NCI-H82 treated with DMSO at 0.1 percent for 48 hours (cell line): ENCODE measurements around the gene SLC52A1.

Source experiments
- DNase-seq: peaks from one replicate; lab custom pipeline; 2025; ENCODE audit not compliant: unreplicated experiment; lab: John Stamatoyannopoulos, UW

The SLC52A1 gene

DNA sequence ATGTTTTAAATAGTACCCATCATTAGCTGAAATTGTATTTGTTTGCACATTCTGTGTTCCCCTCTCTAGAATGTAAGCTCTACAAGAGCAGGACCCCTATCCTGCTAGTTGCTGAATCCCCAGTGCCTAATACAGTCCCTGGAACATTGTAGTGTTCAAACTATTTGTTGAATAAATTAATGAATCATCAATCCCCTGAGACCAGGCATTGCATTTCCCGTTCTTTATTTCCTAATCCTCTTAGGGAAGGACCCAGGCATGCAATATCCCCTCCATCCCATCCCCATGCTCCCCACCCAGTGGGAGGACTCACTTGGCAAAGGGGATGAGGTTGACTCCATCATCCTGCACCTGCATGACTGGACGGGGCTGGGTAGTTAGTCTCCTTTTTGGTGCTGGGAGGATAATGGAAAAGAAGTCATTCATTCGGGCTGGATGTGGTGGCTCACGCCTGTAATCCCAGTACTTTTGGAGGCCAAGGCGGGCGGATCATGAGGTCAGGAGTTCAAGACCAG, 41.1 kb downstream of the SLC52A1 start:
- no peak for DNase-seq

DNA sequence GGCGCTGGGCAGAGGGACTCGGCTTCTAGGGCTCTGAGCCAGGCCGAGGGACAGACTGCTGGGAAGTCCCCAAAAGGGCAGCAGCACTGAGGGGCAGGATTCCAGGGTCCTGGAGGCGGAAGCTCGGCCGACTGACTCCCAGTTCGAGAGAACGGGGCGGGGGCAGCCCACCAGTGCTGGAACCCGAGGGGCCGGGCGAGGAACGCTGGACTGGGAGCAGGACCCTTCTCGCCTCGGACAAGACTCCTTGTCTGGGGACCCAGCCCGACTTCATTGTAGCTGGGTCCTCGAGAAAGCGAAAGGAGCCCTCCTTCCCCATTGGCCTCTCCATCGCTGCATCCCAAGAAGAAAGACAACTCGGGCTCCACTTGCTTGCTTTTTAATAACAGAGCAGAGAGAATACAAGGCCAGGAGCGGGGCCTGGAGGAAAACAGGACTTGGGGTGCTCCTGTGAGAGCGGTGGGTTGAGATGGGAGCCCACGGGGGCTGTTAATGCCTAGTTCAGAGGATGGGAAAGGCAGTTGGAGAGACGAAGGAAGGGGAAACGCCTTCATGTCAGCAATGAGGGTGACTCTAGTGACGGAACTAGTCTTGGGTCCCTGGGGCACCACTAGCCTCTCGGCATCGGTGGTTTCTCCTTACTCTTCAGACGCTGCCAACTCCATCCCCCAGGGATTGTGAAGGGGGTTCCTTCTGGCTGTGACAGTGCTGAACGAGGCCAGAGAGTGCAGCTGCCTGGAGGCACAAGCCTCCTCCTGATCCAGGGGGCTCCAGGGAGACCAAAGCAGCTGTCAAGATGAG, 47.3 kb downstream of the SLC52A1 start:
- DNase-seq, result no peak

DNA sequence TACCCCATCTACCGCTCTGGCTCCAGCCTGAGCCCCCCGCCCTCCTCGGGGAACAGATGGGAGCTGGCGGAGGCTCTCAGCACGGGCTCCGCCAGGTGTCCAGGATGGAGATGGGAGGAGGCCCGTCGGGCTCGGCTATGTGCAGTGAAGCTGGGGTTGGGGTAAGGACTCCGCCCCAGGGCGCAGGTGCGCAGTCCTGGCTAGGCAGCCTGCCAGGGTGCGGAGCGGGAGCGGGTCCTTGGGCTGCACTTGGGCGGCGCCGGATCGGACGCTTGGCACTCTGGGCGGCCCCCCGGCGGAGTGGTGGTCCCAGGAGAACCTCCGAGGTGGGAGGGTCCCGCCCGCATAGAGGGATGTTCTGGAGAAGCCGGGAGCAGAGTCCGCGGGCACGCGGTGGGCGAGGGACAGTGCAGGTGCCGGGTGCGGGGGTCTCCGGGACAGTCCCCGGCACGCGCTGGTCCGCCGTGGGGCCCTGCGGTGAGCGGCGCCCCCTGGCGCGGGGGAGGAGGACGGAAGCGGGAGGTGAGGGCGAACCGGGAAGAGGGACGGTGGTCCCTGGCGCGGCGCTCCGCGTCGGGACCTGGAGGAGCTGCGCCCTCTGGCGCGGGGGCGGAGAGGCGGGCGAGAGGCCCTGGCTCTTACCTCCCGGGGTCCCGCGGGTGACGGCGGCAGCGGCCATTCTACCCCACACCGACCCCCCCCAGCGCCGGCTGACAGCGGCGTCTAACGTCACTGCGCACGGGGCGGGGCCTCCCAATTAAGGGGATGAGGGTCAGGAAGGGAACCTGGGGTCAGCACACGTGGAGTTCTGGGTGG, 48.1 kb downstream of the SLC52A1 start, which contains the start of gene CAMTA2:
TSS of gene CAMTA2 (minus strand) at position 725 of the 816 bp plus-strand sequence. CDS start 1,453 bp downstream, outside the sequence.
- DNase-seq, result peak; percentile 89

DNA sequence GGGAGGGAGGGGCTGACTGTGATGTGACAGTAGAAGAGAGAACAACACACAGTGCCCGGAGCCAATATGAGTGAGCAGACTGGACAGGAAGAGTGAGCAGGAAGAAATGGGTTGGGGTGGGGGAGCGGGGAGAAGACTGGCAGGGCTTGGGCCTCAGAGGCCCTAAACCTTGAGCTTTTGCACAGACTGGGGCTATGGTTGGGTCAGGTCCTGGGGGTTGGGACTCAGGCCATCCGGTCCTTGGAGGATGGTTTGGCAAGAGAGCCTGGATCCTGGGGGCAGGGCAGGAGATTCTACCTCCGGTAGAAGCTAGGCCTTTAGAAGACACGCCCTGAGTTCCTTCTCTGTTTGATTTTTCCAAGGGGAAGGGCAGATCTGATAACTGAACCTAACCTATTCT, 48.8 kb downstream of the SLC52A1 start:
- DNase-seq, result no peak
